H4 (cell line): Measurements from ENCODE around the gene AUTS2. TPM values are rescaled to one million over a fixed set of nuclear protein-coding genes. Genes with fewer than 3 reads are reported as not detected.

Experiments used
- DNase-seq: peaks from one replicate; pipeline ENCODE4 v3.0.0-alpha.2; 2015; ENCODE audit warnings: low spot score
- total RNA-seq: library from RNA; depleted of rRNA; stranded (reverse); fragments of >200 nt; shearing (Covaris generic); gene quantifications from 2 replicates; pipeline ENCODE4 v1.2.3, GENCODE V29; 2014

AUTS2 gene
- total RNA-seq, 1 experiment from 2014 or later = 4.1 TPM

DNA sequence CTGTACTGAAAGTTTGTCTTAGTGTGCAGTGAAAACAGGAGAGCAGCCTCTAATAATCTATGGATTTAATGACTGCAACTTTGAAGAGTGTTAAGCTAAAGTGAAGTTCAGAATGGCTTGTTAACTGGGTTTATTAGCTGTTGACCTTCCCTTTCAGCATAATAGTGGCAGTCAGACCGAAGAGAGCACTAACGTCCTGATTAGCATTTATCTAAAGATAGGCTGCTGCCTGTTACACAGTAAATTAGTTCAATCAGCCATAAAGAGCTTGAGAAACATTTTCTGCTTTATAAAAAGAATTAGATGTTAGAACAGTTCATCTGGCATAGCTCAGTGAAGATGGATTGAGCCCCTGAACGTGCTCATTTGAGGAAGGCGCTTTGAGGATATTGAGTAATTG, 433.0 kb downstream of the AUTS2 start:
- no peak for DNase-seq

GRCh38 chr7:70032649-70033048, 434.4 kb downstream of the AUTS2 start:
- DNase-seq = no peak

- DNase-seq = no peak
Measured at GRCh38 chr7:70033226-70033625, 435.0 kb downstream of the AUTS2 start.

- DNase-seq = no peak
Measured at GRCh38 chr7:70034999-70035398, 436.7 kb downstream of the AUTS2 start.

GRCh38 chr7:70035519-70035918, 437.2 kb downstream of the AUTS2 start:
- DNase-seq = no peak

- no peak for DNase-seq
Measured at GRCh38 chr7:70035955-70036354, 437.7 kb downstream of the AUTS2 start.

- no peak for DNase-seq
Measured at GRCh38 chr7:70036695-70037094, 438.4 kb downstream of the AUTS2 start.

DNA sequence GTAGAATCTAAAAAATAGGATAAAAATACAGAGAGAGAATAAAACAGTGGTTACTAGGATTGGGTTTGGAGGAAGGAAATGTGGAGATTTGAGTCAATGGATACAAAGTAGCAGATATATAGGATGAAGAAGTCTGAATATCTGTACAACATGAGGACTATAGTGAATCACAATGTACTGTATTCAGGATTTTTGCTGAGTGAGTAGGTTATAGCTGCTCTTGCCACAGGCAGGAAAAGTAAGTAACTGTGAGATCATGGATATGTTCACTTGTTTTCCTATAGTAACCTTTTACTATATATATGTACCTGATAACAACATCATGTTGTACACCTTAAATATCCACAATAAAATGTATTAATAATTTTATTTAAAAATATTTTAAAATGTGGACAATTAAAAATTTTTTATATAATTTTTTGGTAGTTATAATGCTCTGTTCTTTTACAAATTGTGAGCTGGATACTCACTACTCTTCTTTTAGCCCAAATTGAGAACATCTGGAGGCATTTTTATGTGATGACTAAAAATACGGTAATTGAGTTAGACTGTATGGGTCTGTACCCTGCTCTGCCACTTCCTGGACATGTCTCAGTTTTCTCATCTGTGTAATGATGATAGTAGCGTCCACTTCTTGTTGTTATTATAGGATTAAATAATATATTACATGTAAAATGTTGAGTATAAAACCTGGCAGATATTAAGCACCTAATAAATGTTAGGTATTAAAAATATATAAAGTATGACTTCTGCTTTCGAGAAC, 439.1 kb downstream of the AUTS2 start:
- no peak for DNase-seq

GRCh38 chr7:70040051-70040450, 441.8 kb downstream of the AUTS2 start:
- DNase-seq = no peak

- peak; percentile 55 for DNase-seq
Measured at GRCh38 chr7:70040970-70041766, 442.9 kb downstream of the AUTS2 start.

DNA sequence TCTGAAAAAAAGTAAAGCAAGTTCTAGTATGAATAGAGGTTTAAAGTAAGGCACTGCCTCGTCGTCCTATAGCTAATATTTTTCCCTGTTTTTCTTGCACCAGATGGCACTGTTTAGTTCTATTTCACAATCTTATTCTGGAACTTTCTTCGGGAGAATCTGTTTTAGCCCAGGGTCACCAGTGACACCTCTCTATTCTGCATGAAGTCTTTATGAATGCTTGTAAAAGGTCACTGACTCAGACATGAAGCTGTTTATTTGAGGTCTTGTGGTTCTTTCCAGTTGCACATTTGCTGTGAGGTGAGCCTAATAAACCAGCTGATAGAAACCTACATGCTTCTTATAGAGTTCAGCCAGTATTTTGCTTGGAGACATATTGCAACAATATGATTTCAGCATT, 444.3 kb downstream of the AUTS2 start:
- DNase-seq = peak; percentile 96

DNA sequence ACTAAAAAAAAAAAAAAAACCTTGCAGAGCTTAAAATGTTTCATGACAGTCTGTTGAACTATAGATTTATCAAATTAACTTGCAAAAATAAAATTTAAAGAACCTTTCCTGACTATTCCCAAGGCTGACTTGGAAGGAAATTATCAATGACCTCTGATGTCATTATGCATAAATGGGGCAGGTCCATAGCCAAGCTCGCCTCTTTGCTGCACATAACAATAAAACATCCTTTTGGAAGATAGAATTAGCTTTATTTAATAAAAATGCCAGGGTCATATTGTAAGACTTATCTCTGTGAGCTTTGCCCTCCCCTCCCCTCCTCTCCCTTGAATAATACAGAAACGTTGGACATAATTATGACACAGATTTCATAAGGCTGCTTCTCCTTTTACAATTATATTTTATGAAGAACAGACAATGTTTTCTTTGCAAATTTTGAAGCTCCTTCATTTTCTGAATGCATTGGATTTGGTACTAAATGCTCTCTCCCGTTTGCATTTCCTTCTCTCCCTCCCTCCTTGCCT, 444.8 kb downstream of the AUTS2 start:
- no peak for DNase-seq

DNA sequence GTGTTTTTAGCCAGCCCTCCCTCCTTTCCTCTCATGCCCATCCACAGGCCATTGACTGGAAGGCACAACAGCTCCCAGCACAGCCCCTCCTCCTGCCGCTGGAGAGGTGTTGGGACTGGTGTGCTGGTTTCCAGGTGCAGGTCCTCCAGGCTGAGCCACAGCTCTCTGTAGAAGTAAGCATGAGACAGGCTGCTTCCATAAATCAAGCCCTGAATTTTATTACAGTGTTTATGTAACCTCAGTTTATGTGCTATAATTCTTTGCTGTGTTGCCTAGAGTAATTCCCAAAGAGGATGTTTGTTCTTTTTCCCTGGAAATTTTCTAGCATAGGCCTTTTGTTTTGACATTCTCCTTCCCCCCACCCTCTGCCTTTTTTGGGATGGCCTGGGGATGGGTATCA, 445.8 kb downstream of the AUTS2 start:
- peak; percentile 62 for DNase-seq

DNA sequence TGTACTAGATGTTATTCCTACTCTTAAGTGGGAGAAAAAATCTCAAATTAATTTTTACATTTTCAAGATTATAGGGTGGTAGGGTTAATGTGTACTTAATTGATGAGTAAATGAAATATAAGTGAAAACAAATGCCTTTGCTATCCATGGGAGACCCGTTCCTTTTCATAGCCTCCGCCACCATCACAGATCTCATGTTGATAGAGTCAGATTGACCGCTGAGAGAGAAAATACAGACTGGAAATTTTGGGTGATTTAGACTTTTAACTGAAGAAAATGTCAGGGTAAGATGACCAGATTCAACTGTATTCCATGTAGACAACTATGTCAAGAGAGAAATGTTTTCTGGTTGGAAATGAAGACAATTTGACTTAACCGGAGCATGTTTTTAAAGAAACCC, 446.2 kb downstream of the AUTS2 start:
- DNase-seq = no peak

GRCh38 chr7:70044981-70045380, 446.7 kb downstream of the AUTS2 start:
- DNase-seq = no peak

- no peak for DNase-seq
Measured at GRCh38 chr7:70047384-70047783, 449.1 kb downstream of the AUTS2 start.

GRCh38 chr7:70047891-70048448, 449.7 kb downstream of the AUTS2 start:
- no peak for DNase-seq

DNA sequence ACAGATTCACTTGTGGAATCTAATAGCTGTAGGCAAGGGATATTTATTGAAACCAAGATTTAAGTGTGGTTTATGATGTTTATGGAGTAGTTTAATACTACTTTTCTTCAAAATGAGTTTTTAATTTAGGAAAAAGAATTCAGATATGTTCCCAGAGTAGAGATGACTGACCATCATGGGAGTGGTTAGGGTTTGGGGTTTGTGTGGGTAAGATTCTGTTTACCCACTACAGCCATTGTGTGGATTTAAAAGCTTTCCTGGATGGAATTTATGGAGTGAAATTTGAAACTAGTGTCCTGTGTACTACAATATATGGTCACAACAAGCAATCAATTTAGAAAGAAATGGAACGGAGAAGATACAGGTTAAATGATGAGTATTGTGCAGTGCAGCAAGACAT, 453.5 kb downstream of the AUTS2 start:
- DNase-seq = peak; percentile 63

- no peak for DNase-seq
Measured at GRCh38 chr7:70052691-70053090, 454.4 kb downstream of the AUTS2 start.

DNA sequence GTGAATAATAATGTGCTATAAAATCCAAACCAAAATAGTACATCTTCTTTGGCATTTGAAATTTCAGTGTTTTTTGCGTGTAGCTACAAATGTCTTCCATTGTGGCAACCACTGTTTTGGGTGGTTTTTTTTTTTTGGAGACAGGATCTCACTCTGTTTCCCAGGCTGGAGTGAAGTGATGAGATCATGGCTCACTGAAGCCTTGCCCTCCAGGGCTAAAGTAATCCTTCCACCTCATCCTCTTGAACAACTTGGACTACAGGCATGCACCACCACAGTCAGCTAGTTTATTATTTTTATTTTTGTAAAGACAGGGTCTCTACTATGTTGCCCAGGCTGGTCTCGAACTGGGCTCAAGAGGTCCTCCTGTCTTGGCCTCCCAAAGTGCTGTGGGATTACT, 455.1 kb downstream of the AUTS2 start:
- DNase-seq = no peak

GRCh38 chr7:70053989-70054388, 455.7 kb downstream of the AUTS2 start:
- no peak for DNase-seq

DNA sequence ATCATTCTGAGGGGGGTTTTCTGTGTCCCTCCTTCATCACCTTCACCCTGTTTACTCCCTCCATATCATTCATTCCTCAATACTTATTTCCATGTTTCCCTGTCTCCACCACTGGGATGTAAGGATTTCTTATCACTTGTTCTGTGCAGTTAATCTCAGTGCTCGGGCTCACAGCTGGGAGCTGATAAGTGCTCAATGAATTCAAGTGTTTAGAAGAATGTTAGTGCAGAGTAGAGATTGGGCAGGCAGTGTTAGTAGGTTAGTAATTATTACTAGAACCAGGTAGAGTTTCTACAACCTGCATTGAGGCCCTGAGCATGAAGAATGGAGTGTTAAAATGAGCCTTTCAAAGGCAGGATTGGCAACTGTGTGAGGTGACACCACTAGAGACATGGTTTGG, 458.1 kb downstream of the AUTS2 start:
- no peak for DNase-seq
